Ovary (tissue), 9 donors: Measurements from ENCODE around the gene SFTPB. TPM values are rescaled to one million over a fixed set of nuclear protein-coding genes. Genes with fewer than 3 reads are reported as not detected.

Experiments used
- DNase-seq, 5 donors: peaks; one replicate each; pipeline ENCODE4 v3.0.0-alpha.2; 2019 to 2020
- H3K27ac ChIP-seq, 2 donors: fragments of 200-600 bp; one replicate each; pipeline versions ENCODE4 v1.5.1 to v1.8.0; 2019 to 2022
- H3K27me3 ChIP-seq: fragments of 200-600 bp; one replicate; pipeline ENCODE4 v1.8.0; 2022
- H3K36me3 ChIP-seq: fragments of 200-600 bp; sonication (generic); one replicate; pipeline ENCODE4 v1.5.1; 2019
- H3K4me1 ChIP-seq: one replicate; pipeline ENCODE4 v1.8.1; 2013; ENCODE audit warnings: mild to moderate bottlenecking, moderate library complexity; ENCODE audit not compliant: insufficient read depth
- H3K4me3 ChIP-seq: fragments of 200-600 bp; sonication (generic); one replicate; pipeline ENCODE4 v1.5.1; 2017
- H3K9me3 ChIP-seq, 2 donors: fragments of 200-600 bp in 1 of 2; sonication (generic) in 1 of 2; one replicate each; pipeline versions ENCODE4 v1.5.1 to v1.8.1; 2013 to 2019; ENCODE audit warnings: mild to moderate bottlenecking in 1 of 2, moderate library complexity in 1 of 2
- CTCF ChIP-seq, 3 donors: fragments of 450-650 bp in 2 of 3; fragments of 200-600 bp in 1 of 3; IDR thresholded peaks; one replicate each; pipeline versions ENCODE4 v1.5.1 to v1.8.0; 2016 to 2022; ENCODE audit warnings: antibody characterized with exemption in 3 of 3, mild to moderate bottlenecking in 1 of 3
- EP300 ChIP-seq: sonication (generic); formaldehyde crosslinking; IDR thresholded peaks from one replicate; pipeline ENCODE4 v1.6.1; 2017; ENCODE audit warnings: antibody characterized with exemption
- POLR2A ChIP-seq: fragments of 450-650 bp; IDR thresholded peaks from one replicate; pipeline ENCODE4 v1.6.1; 2017; ENCODE audit warnings: antibody characterized with exemption, mild to moderate bottlenecking, moderate library complexity
- WGBS, 3 donors: extraction: QIAGEN DNeasy Blood & Tissue Kit in 1 of 3; methylation state at CpG; one replicate each; pipeline versions ENCODE4 v1.1.5 to v1.1.7; 2013 to 2017; 5-methylcytosine and 5-hydroxymethylcytosine counted together
- intact Hi-C, 4 donors: fragments of 100-400 bp; cut with DNase I; formaldehyde crosslinking; loops; one replicate each; pipeline versions ENCODE4 v1.11.0 to v1.15.1; 2022 to 2023
- polyA plus RNA-seq, 2 donors: library from polyadenylated mRNA; stranded (reverse); fragments of 200-250 nt in 1 of 2; fragments of 350-450 nt in 1 of 2; fragmentation: Illumina TruSeq in 1 of 2; extraction: RNeasy Lipid Tissue Mini Kit (QIAGEN cat#74804) in 1 of 2; gene quantifications; one replicate each; pipeline ENCODE4 v1.2.3, GENCODE V29; 2013 to 2014
- total RNA-seq, 7 donors: library from RNA; depleted of rRNA in 2 of 7; stranded (reverse); fragments of >200 nt in 2 of 7; fragmentation: NEBNext Ultra II Directional in 3 of 7; extraction: Animal tissue kit (Norgen Biotek cat#: 25700) in 3 of 7; gene quantifications; one replicate each; pipeline versions ENCODE4 v1.1.0 to v1.2.4, GENCODE V29; 2016 to 2023
- donor health status: DM: no; HTN: no; CAD: no; lungs with moderate emphysema.
- donor health status: DM: no; HTN: no; CAD: no.
- donor health status: Bipolar disorder and iron deficiency.
- donor health status: DM: yes; HTN: yes; CAD: no.
- donor health status: DM: no; HTN: no; CAD: no.
- donor health status: DM: yes; HTN: yes; CAD: no.

SFTPB gene
- total and polyA plus RNA-seq, 9 donors: 0.27 to 15.4 (median 1.0) TPM; not detected in 2

- H3K4me1 ChIP-seq: peaks cover 30% of the 10 kb centered on the region
- TF ChIP-seq CTCF (IDR thresholded peaks at IDR 0.05) (no peak), POLR2A (no peak), EP300 (no peak)
- 18 to 27% (median 19%) methylated on average over 19 of the region's 19 CpGs for WGBS, 3 donors
Observed at GRCh38 chr2:85710687-85711577, 42.9 kb upstream of the SFTPB start.

GRCh38 chr2:85709401-85709811 is 41.4 kb upstream of the SFTPB start:
- H3K27ac ChIP-seq: peak overlapping the region in 1 of 2 donors; percentile 68
- WGBS, 3 donors: 40 to 59% (median 41%) methylated on average over 4 of the region's 4 CpGs
- intact Hi-C loops: loop anchor here in 1 of 4 donors (5.0 kb wide), 1 partner anchor 67 kb away; no protein-coding TSS in a partner anchor

More at GRCh38 chr2:85710687-85711577, 42.9 kb upstream of the SFTPB start:
- no peaks in the 10 kb centered on the region for H3K9me3 ChIP-seq
- peak; percentile 78 to 89 (median 83) for DNase-seq
- H3K4me3 ChIP-seq: no peak overlapping the region
- peak overlapping the region; percentile 68 to 83 for H3K27ac ChIP-seq
- intact Hi-C loops: loop anchor here in 1 of 4 donors (5.0 kb wide), 1 partner anchor 74 kb away; no protein-coding TSS in a partner anchor
- H3K27me3 ChIP-seq: no peaks in the 10 kb centered on the region
- H3K36me3 ChIP-seq: no peaks in the 10 kb centered on the region

GRCh38 chr2:85708641-85709040 is 40.6 kb upstream of the SFTPB start:
- Histone ChIP-seq H3K4me1 (peaks cover 30% of the 10 kb centered on the region), H3K4me3 (no peak overlapping the region)

More at GRCh38 chr2:85709401-85709811, 41.4 kb upstream of the SFTPB start:
- no peak for DNase-seq
- TF ChIP-seq EP300: no peak
- no peak for TF ChIP-seq POLR2A
- TF ChIP-seq CTCF (IDR thresholded peaks at IDR 0.05): no peak
- Histone ChIP-seq H3K4me3 (no peak overlapping the region), H3K4me1 (peaks cover 30% of the 10 kb centered on the region), H3K36me3 (no peaks in the 10 kb centered on the region), H3K27me3 (no peaks in the 10 kb centered on the region), H3K9me3 (no peaks in the 10 kb centered on the region)

More at GRCh38 chr2:85708641-85709040, 40.6 kb upstream of the SFTPB start:
- intact Hi-C loops: loop anchor here in 1 of 4 donors (5.0 kb wide), 1 partner anchor 66 kb away; no protein-coding TSS in a partner anchor
- WGBS, 3 donors: 70 to 79% (median 73%) methylated on average over 1 of the region's 1 CpG
- H3K27ac ChIP-seq: peak overlapping the region in 1 of 2 donors; percentile 68
- H3K36me3 ChIP-seq: no peaks in the 10 kb centered on the region
- TF ChIP-seq CTCF (IDR thresholded peaks at IDR 0.05): no peak
- no peak for TF ChIP-seq POLR2A
- TF ChIP-seq EP300: no peak
- H3K9me3 ChIP-seq: no peaks in the 10 kb centered on the region
- no peak for DNase-seq
- no peaks in the 10 kb centered on the region for H3K27me3 ChIP-seq
